ENCODE measurements around the gene ULK2. TPM values are rescaled to one million over a fixed set of nuclear protein-coding genes. Genes with fewer than 3 reads are reported as not detected.

Gene ULK2
- total RNA-seq, 1 experiment from 2014 or later = 22.8 TPM

- DNase-seq (ENCODE audit: low read depth, low spot score) = no peak
- in situ Hi-C loops (cut with HindIII; ENCODE audit: low pct_unique_long_range_greater_than_20kb, low sequenced_read_pairs) (no loop called here), intact Hi-C loops (cut with micrococcal nuclease; ENCODE audit: unreplicated experiment) (no loop called here)
- H3K27ac ChIP-seq (ENCODE audit: low read length) = no peak overlapping the region
- CTCF ChIA-PET = no interaction called here
- no TSS peak for BruUV-seq (replicated peaks)
- H3K4me1 ChIP-seq (ENCODE audit: control insufficient read depth, insufficient read depth, low read length) = peaks cover 6% of the 10 kb centered on the region; the same call in 1 of the 2 replicates
- POLR2A ChIA-PET = no interaction called here
- ATAC-seq = no peak; the same call in 1 of the 2 replicates
- H3K27me3 ChIP-seq (ENCODE audit: control insufficient read depth, insufficient read depth, low read length) = no peaks in the 10 kb centered on the region
- no peak for TF ChIP-seq POLR2AphosphoS5 (IDR thresholded peaks at IDR 0.05; ENCODE audit: low read depth, low read length)
- TF ChIP-seq TCF7L2 (IDR thresholded peaks at IDR 0.05; ENCODE audit: low read depth, low read length) = peak; percentile 25; the same call in 1 of the 2 replicates
- TF ChIP-seq SIN3A (IDR thresholded peaks at IDR 0.05; ENCODE audit: borderline replicate concordance, insufficient read depth, low read depth, low read length) = no peak
- TF ChIP-seq CTCF (IDR thresholded peaks at IDR 0.05) = no peak
- TF ChIP-seq REST (IDR thresholded peaks at IDR 0.05; ENCODE audit: insufficient read depth in 1 of 2, low read depth in 2 of 2, low read length in 1 of 2) = no peak
- no peak overlapping the region for H3K4me3 ChIP-seq (ENCODE audit: low read depth in 2 of 2, low read length in 2 of 2)
- no peaks in the 10 kb centered on the region for H3K9me3 ChIP-seq (ENCODE audit: control insufficient read depth, insufficient read depth, low read depth, low read length)
- no peaks in the 10 kb centered on the region; the same call in 1 of the 2 replicates for H3K36me3 ChIP-seq (ENCODE audit: control insufficient read depth, insufficient read depth, low read length)
Measured at GRCh38 chr17:19771971-19772630, 95.6 kb downstream of the ULK2 start.

- H3K27me3 ChIP-seq (ENCODE audit: control insufficient read depth, insufficient read depth, low read length) = no peaks in the 10 kb centered on the region
- H3K4me3 ChIP-seq (ENCODE audit: low read depth in 2 of 2, low read length in 2 of 2) = no peak overlapping the region
- POLR2A ChIA-PET = interaction anchor here (0.6 kb wide), 1 partner anchor 136 kb away, joined by 3 read pairs; no protein-coding TSS in a partner anchor
- H3K9me3 ChIP-seq (ENCODE audit: control insufficient read depth, insufficient read depth, low read depth, low read length) = no peaks in the 10 kb centered on the region
- intact Hi-C loops (cut with micrococcal nuclease; ENCODE audit: unreplicated experiment) (no loop called here), in situ Hi-C loops (cut with HindIII; ENCODE audit: low pct_unique_long_range_greater_than_20kb, low sequenced_read_pairs) (no loop called here)
- H3K4me1 ChIP-seq (ENCODE audit: control insufficient read depth, insufficient read depth, low read length) = peaks cover 10% of the 10 kb centered on the region; the same call in 1 of the 2 replicates
- no peaks in the 10 kb centered on the region; the same call in 1 of the 2 replicates for H3K36me3 ChIP-seq (ENCODE audit: control insufficient read depth, insufficient read depth, low read length)
- BruUV-seq (replicated peaks) = no TSS peak
- CTCF ChIA-PET = interaction anchor here (0.6 kb wide), 1 partner anchor 10 kb away, joined by 11 read pairs; no protein-coding TSS in a partner anchor
- no peak for ATAC-seq
- no peak overlapping the region for H3K27ac ChIP-seq (ENCODE audit: low read length)
- TF ChIP-seq TCF7L2 (IDR thresholded peaks at IDR 0.05; ENCODE audit: low read depth, low read length) (no peak), POLR2AphosphoS5 (IDR thresholded peaks at IDR 0.05; ENCODE audit: low read depth, low read length) (no peak)
- DNase-seq (ENCODE audit: low read depth, low spot score) = no peak
Measured at GRCh38 chr17:19770985-19771735, 96.6 kb downstream of the ULK2 start.

Measured in Panc1 (cell line).